Left forelimb (tissue), 1 donor: ENCODE data around the gene OR12D2.
"Not testable (repeated sequence)": the region's sequence is repeated elsewhere in the genome, so short reads cannot be mapped to it uniquely, and the experiment has no call there.

Experiments
- DNase-seq: peaks from one replicate; pipeline ENCODE4 v3.0.0-alpha.2; 2018; ENCODE audit warnings: low spot score

The OR12D2 gene, protein sequence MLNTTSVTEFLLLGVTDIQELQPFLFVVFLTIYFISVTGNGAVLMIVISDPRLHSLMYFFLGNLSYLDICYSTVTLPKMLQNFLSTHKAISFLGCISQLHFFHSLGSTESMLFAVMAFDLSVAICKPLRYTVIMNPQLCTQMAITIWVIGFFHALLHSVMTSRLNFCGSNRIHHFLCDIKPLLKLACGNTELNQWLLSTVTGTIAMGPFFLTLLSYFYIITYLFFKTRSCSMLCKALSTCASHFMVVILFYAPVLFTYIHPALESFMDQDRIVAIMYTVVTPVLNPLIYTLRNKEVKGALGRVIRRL

DNA sequence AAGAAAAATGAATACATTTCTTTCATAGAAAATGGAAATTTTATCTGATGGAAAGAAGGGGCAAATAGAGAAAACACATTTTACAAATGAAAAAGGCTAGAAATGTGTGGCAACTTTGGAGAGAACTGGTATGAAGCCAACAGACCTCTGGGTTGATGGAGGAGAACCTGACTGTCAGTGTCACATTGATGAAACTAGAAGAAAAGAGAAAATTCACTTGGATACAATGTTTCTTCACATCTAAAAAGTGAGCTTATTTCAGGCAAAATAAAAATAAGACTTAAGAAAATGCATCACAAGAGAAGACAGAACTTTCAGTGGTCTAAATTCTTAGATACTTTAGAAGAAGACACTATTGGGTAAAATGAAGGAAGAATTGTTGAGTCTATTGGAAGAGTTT, at the start of gene OR12D2:
Gene OR12D2 (plus strand): TSS at position 301 of the 400 bp plus-strand sequence. CDS start 1,069 bp downstream, outside the sequence.
- no peak for DNase-seq

GRCh38 chr6:29349348-29349747, 46.1 kb upstream of the OR12D2 start:
- not testable (repeated sequence) for DNase-seq

GRCh38 chr6:29354980-29355379, 40.5 kb upstream of the OR12D2 start:
- DNase-seq = no peak

DNA sequence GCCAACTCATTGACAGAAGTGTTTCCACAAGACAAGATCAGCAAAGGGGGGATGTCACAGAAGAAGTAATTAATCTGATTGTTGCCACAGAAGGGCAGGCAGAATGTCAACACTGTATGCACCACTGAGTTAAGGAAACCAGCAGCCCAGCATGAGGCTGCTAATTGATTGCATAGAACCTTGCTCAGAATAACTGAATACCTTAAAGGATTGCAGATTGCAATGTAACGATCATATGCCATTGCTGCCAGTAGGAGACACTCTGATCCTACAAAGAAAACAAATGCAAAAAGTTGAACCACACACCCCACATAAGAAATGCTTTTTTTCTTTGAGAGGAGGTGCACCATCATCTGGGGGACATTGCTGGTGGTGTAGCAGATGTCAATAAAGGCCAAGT, 39.8 kb upstream of the OR12D2 start:
- no peak for DNase-seq

- no peak for DNase-seq
These were observed 26.7 kb upstream of the OR12D2 start, which contains the start of gene OR5V1 for GRCh38 chr6:29368765-29369164. OR5V1 (minus strand) TSS chr6:29368865; CDS start chr6:29356195, 12,670 bp downstream.

DNA sequence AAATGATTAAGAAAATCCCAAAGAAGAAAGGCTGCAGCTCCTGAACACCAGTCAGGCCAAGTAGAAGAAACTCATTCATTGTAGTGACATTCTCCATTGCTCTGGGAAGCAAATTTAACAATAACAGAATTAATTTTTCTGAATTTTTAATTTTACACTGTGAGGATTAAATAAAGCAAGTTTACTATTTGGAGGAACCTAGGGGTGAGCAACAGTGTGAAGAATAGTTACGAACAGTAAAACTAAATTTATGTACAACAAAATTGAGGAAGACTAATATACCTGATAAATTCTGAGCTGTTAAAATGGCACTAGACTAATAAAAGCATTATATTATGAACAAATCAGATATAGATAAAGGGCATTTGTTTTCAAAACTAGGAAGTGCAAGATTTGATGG, 20.2 kb upstream of the OR12D2 start, which contains the start of gene OR12D3:
Gene OR12D3 (minus strand): TSS at position 101 of the 400 bp plus-strand sequence. CDS start 4 bp downstream, at position 97.
- DNase-seq = no peak

- no peak for DNase-seq
These were observed 19.4 kb upstream of the OR12D2 start for GRCh38 chr6:29376003-29376402.

GRCh38 chr6:29388533-29388932, 6.9 kb upstream of the OR12D2 start:
- DNase-seq = no peak

DNA sequence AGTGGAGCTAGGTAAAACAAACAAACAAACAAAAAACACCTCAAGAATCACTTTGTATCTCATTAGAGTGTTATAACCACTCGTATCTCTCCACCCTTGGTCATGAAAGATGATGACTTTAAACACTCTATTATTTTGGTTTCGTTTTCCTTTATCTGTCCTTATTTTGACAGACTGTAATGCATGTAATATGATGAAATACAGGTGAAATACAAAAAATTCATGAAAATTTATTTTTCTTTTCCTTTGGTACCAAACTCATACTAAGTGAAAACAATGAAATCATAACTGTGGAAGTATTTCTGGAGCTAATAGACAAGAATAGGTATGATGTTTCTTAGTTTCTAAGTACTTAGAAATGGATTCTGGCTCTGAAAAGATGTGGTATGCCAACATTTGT, 4.1 kb downstream of the OR12D2 start:
- DNase-seq = no peak

GRCh38 chr6:29403801-29404200, 8.4 kb downstream of the OR12D2 start:
- no peak for DNase-seq

GRCh38 chr6:29414588-29414987, 19.2 kb downstream of the OR12D2 start, which contains the start of gene OR12D1:
OR12D1 (plus strand) TSS chr6:29414928.
- DNase-seq = no peak

DNA sequence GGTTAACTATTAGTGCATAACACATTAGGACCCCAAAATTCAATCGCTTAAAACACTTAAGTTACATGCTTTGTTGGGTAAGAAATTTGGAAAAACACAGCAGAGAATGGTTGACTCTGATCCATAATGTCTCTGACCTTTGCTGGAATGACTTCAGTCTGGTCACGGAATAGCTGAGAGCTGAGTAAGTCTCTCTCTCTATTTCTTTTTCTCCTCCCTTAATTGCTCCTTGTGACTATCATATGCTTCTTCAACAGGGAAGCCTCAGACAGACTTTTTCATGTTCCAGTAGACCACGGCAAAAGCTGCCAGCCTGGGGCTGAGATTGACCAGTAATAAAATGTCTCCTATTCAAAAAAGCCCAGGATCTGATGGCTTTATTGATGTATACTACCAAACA, 24.1 kb downstream of the OR12D2 start:
- no peak for DNase-seq

DNA sequence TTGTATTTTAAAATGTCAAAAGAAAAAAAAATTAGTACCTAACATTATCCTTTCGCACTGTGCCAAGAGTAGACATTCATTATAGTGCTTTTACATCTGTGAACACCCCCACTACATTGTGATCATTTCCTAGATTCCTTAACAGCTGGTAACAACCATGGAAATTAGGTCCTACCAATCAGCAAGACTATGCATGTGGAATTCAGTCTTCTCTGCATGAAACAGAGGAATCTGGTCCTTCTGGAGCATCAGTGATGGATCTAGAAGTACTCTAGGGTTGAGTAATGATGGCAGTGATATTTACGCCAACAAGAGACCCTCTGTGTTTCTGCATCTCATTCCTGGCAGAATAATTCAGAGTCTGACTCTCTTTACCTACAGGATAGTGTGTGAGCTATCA, 28.7 kb downstream of the OR12D2 start:
- no peak for DNase-seq

- DNase-seq = no peak
These were observed 29.1 kb downstream of the OR12D2 start for GRCh38 chr6:29424575-29424974.

DNA sequence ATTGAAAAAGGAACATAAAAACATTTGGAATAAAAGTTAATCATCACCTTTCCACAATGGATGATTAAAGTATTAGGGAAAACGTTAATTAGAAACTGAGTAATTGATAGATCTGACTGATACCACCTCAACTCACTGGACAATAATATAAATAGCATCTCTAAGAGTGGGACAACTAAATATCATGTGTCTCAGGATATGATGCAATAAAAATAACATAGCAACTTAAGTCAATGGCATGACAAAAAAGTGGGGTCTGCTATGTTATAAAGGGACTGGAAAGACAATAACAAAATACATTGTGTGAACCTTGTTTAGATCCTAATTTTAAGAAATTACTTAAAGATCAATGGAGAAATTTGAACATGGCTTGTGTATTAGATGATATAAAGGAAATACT, 29.6 kb downstream of the OR12D2 start:
- no peak for DNase-seq

DNA sequence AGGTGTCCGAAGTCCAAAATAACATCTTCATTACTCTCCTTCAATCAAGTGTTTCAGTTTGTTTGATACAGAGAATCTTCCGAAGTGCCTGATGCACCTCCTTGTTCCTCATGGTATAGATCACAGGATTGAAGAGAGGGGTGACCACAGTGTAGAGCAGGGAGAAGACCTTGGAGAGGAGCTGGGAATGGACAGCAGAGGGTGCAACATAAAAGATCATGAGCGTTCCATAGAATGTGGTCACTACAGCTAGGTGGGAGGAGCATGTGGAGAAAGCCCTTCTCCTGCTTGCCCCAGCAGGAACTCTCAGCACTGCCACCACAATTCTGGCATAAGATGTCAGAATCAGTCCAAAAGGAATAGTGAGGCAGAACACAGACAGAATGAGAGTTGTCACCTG, 31.2 kb downstream of the OR12D2 start:
- no peak for DNase-seq

DNA sequence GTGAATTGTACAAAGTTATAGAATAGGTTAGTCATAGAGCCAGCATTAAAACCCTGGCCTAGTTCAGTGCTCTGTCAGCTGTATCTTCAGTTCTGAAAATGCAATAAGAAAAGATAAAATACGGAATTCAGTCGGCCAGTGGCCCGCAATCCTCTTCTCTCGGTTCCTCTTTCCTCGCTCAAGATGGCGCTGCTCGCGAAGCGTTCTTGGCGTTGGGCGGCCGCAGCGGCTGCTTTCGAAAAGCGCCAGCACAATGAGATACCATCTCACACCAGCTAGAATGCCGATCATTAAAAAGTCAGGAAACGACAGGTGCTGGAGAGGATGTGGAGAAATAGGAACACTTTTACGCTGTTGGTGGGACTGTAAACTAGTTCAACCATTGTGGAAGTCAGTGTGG, 41.3 kb downstream of the OR12D2 start:
- DNase-seq = not testable (repeated sequence)

DNA sequence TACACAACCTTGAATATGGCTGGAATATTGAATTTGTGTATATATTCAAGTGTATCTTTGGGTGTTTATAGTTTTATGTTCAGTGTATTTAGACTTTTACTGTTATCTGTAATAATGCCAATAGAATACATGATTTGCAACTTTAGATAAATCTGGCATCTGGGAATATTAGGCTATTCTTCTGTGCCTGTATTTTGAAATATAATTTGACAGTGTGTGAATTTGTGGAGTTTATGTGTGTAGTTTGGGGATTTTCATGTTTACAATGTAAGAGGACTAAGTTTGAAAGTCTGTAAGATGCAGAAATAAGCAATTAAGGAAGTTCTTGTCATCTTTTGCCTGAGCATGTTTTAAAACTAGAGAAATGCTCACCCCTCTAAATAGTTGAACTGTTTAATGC, 43.6 kb downstream of the OR12D2 start, which contains the start of gene OR10C1:
Gene OR10C1 (plus strand): TSS at position 301 of the 400 bp plus-strand sequence. CDS start 710 bp downstream, outside the sequence.
- no peak for DNase-seq

GRCh38 chr6:29442719-29443118, 47.3 kb downstream of the OR12D2 start:
- no peak for DNase-seq

GRCh38 chr6:29444031-29444430, 48.6 kb downstream of the OR12D2 start:
- not testable (repeated sequence) for DNase-seq
